DOHH2 (cell line): ENCODE data around the gene TPX2.

Experiments
- H3F3A ChIP-seq: fragments of 200-600 bp; sonication (generic), shearing (Covaris generic); 2 replicates; pipeline ENCODE4 v1.6.0; 2016; ENCODE audit warnings: antibody characterized with exemption, mild to moderate bottlenecking; ENCODE audit not compliant: control insufficient read depth, insufficient read depth
- H3K27ac ChIP-seq: fragments of 200-600 bp; sonication (generic); 2 replicates; pipeline ENCODE4 v1.5.1; 2014; ENCODE audit warnings: low read depth, mild to moderate bottlenecking, low read length, moderate library complexity
- H3K27me3 ChIP-seq: fragments of 200-600 bp; sonication (generic); 2 replicates; pipeline ENCODE4 v1.6.1; 2014; ENCODE audit warnings: mild to moderate bottlenecking, low read length, mixed read lengths; ENCODE audit not compliant: control insufficient read depth
- H3K36me3 ChIP-seq: fragments of 200-600 bp; sonication (generic); 2 replicates; pipeline ENCODE4 v1.6.1; 2014; ENCODE audit warnings: mild to moderate bottlenecking, low read length, moderate library complexity, mixed read lengths; ENCODE audit not compliant: control insufficient read depth
- H3K4me1 ChIP-seq: fragments of 200-600 bp; sonication (generic); 2 replicates; pipeline ENCODE4 v1.6.1; 2014; ENCODE audit warnings: mild to moderate bottlenecking, low read length, mixed read lengths; ENCODE audit not compliant: control insufficient read depth
- H3K4me2 ChIP-seq: fragments of 200-600 bp; sonication (generic); 2 replicates; pipeline ENCODE4 v1.6.0; 2014; ENCODE audit warnings: mild to moderate bottlenecking, low read length, moderate library complexity
- H3K4me3 ChIP-seq: fragments of 200-600 bp; sonication (generic); 2 replicates; pipeline ENCODE4 v1.5.1; 2014; ENCODE audit warnings: mild to moderate bottlenecking, low read length, mixed read lengths
- H3K79me2 ChIP-seq: fragments of 200-600 bp; sonication (generic); 2 replicates; pipeline ENCODE4 v1.6.1; 2014; ENCODE audit warnings: mild to moderate bottlenecking, low read length, mixed read lengths; ENCODE audit not compliant: control insufficient read depth
- H3K9me2 ChIP-seq: fragments of 200-600 bp; sonication (generic); replicated peaks from 2 replicates; pipeline ENCODE4 v1.6.1; 2014; ENCODE audit warnings: mild to moderate bottlenecking, low read length, mixed read lengths; ENCODE audit not compliant: control insufficient read depth
- H3K9me3 ChIP-seq: fragments of 200-600 bp; sonication (generic); 2 replicates; pipeline ENCODE4 v1.6.1; 2014; ENCODE audit warnings: antibody characterized with exemption, low read length, mixed read lengths; ENCODE audit not compliant: control insufficient read depth, insufficient read depth
- H4K20me1 ChIP-seq: fragments of 200-600 bp; sonication (generic); 2 replicates; pipeline ENCODE4 v1.6.0; 2014; ENCODE audit warnings: low read depth, mild to moderate bottlenecking, antibody characterized with exemption, low read length, moderate library complexity; ENCODE audit not compliant: control insufficient read depth, insufficient read depth
- EZH2phosphoT487 ChIP-seq: fragments of 200-600 bp; sonication (generic); IDR thresholded peaks from 2 replicates; pipeline ENCODE4 v1.6.1; 2017; ENCODE audit warnings: borderline replicate concordance, mild to moderate bottlenecking, antibody characterized with exemption, low read length, moderate library complexity, mixed read lengths
- TF ChIP-seq, protein P1 (sequence below): fragments of 200-600 bp; sonication (generic); IDR thresholded peaks from one replicate; pipeline ENCODE4 v1.5.1; 2014; ENCODE audit warnings: antibody characterized with exemption, mild to moderate bottlenecking, low read depth, low read length; ENCODE audit not compliant: poor library complexity, severe bottlenecking

The TPX2 gene

DNA sequence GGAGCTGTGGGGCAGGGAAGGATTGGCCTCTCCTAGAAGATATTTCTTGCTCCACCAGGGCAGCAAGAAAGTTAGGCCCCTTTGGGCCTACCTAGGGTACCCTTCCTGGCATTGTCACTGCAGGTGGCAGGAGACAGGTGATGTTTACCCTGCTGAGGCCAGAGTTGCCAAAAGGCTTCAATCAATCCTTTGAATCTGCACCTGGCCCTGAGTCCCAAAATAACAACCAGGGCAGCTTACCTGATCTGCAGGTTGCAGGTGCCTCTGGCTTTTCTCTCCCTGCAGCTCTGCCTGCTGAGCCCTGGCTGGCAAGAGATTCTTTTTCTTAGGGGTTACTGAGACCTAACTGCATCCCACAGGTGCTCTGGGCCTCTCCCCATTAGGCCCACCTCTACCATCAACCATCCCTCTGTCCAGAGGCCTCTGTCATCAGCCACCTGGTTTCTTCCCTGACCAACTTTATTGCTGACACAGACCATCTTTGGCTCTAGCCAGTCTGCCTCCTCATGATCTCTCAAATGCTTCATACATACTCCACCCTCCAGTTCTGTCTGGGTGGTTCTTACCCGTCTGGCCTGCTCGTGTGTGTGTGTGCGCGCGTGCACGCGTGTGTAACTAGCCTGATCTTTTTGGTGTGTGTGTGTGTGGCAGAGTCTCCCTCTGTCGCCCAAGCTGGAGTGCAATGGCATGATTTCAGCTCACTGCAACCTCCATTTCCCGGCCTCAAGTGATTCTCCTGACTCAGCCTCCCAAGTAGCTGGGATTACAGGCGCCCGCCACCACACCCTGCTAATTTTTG is 30.2 kb upstream of the TPX2 start:
- Histone ChIP-seq H4K20me1 (no peaks in the 10 kb centered on the region), H3K4me3 (no peak overlapping the region), H3K4me2 (peak overlapping the region; percentile 30), H3F3A (no peaks in the 10 kb centered on the region), H3K9me3 (no peaks in the 10 kb centered on the region), H3K36me3 (peaks cover 28% of the 10 kb centered on the region), H3K4me1 (peaks cover 19% of the 10 kb centered on the region), H3K27me3 (no peaks in the 10 kb centered on the region), H3K27ac (no peak overlapping the region), H3K79me2 (peaks cover 9% of the 10 kb centered on the region), H3K9me2 (no peaks in the 10 kb centered on the region)
- TF ChIP-seq EZH2phosphoT487 = no peak
- TF ChIP-seq, protein P1, sequence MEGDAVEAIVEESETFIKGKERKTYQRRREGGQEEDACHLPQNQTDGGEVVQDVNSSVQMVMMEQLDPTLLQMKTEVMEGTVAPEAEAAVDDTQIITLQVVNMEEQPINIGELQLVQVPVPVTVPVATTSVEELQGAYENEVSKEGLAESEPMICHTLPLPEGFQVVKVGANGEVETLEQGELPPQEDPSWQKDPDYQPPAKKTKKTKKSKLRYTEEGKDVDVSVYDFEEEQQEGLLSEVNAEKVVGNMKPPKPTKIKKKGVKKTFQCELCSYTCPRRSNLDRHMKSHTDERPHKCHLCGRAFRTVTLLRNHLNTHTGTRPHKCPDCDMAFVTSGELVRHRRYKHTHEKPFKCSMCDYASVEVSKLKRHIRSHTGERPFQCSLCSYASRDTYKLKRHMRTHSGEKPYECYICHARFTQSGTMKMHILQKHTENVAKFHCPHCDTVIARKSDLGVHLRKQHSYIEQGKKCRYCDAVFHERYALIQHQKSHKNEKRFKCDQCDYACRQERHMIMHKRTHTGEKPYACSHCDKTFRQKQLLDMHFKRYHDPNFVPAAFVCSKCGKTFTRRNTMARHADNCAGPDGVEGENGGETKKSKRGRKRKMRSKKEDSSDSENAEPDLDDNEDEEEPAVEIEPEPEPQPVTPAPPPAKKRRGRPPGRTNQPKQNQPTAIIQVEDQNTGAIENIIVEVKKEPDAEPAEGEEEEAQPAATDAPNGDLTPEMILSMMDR = no peak

- no peaks in the 10 kb centered on the region for H3K9me3 ChIP-seq
- H3K9me2 ChIP-seq = no peaks in the 10 kb centered on the region
- TF ChIP-seq, protein P1 = no peak
- TF ChIP-seq EZH2phosphoT487 = no peak
- H3K4me1 ChIP-seq = peaks cover 19% of the 10 kb centered on the region
- no peaks in the 10 kb centered on the region for H3F3A ChIP-seq
- H3K27me3 ChIP-seq = no peaks in the 10 kb centered on the region
- no peak overlapping the region for H3K27ac ChIP-seq
- no peak overlapping the region for H3K4me3 ChIP-seq
- peaks cover 31% of the 10 kb centered on the region for H3K36me3 ChIP-seq
- no peak overlapping the region for H3K4me2 ChIP-seq
- no peaks in the 10 kb centered on the region for H4K20me1 ChIP-seq
- peaks cover 6% of the 10 kb centered on the region; the same call in 1 of the 2 replicates for H3K79me2 ChIP-seq
Measured at GRCh38 chr20:31709939-31710338, 29.2 kb upstream of the TPX2 start.

GRCh38 chr20:31710423-31711108 is 28.5 kb upstream of the TPX2 start:
- TF ChIP-seq, protein P1 = no peak
- TF ChIP-seq EZH2phosphoT487 = no peak
- Histone ChIP-seq H3K79me2 (peaks cover 6% of the 10 kb centered on the region; the same call in 1 of the 2 replicates), H3K4me3 (no peak overlapping the region), H3K4me2 (no peak overlapping the region), H3K27ac (no peak overlapping the region), H4K20me1 (no peaks in the 10 kb centered on the region), H3F3A (no peaks in the 10 kb centered on the region), H3K9me3 (no peaks in the 10 kb centered on the region), H3K4me1 (peaks cover 19% of the 10 kb centered on the region), H3K36me3 (peaks cover 34% of the 10 kb centered on the region), H3K27me3 (no peaks in the 10 kb centered on the region), H3K9me2 (no peaks in the 10 kb centered on the region)
